Measurements from ENCODE around the gene PLEKHA5. TPM values are rescaled to one million over a fixed set of nuclear protein-coding genes. Genes with fewer than 3 reads are reported as not detected.
"Not testable (repeated sequence)": the region's sequence is repeated elsewhere in the genome, so short reads cannot be mapped to it uniquely, and the experiment has no call there.

PLEKHA5 gene
- total RNA-seq, 4 donors from 2014 or later: 34.5 to 120 (median 60.0) TPM

DNA sequence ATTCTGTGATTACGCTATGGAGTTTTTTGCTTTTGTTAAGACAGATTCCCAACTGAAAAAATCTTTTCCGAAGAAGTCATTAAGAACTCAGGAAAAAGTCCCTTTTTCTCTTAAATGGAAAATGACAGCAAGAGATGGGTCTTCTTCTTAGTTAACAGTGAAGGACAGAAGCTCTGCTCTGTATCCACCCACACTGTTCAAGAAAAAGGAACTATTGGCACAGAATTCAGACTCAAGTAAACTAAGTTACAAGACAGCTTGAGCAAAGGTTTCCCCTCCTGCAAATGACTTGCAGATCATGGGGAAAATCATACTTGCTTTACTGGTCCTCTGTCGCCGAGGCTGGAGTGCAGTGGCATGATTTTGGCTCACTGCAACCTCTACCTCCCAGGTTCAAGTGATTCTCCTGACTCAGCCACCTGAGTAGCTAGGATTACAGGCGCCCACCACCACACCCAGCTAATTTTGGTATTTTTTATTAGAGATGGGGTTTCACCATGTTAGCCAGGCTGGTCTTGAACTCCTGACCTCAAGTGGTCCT is 172.6 kb downstream of the PLEKHA5 start:
- Histone ChIP-seq H3K4me1 (peaks cover 0 to 9% (median 0%) of the 10 kb centered on the region in 3 donors), H3K27me3 (no peaks in the 10 kb centered on the region), H3K27ac (no peak overlapping the region), H3K9me3 (no peaks in the 10 kb centered on the region), H3K4me3 (no peak overlapping the region), H3K36me3 (peaks cover 0 to 32% of the 10 kb centered on the region in 2 donors)
- WGBS, 2 donors (ENCODE audit: low coverage in 1 of 2): 88 to 89% methylated on average over 5 of the region's 5 CpGs
- TF ChIP-seq CTCF (IDR thresholded peaks at IDR 0.05) (no peak), POLR2A (IDR thresholded peaks at IDR 0.05) (no peak), EP300 (IDR thresholded peaks at IDR 0.05) (no peak), POLR2AphosphoS5 (IDR thresholded peaks at IDR 0.05) (no peak)
- no peak for ATAC-seq

GRCh38 chr12:19303496-19303895 is 174.0 kb downstream of the PLEKHA5 start:
- peaks cover 0 to 9% (median 0%) of the 10 kb centered on the region in 3 donors for H3K4me1 ChIP-seq
- no peak for ATAC-seq
- WGBS, 2 donors (ENCODE audit: low coverage in 1 of 2): 100% methylated on average over 2 of the region's 3 CpGs; no CpG with 5 or more reads in 1 of the 2 donors
- H3K27me3 ChIP-seq: no peaks in the 10 kb centered on the region
- H3K4me3 ChIP-seq: no peak overlapping the region
- no peaks in the 10 kb centered on the region for H3K9me3 ChIP-seq
- no peak for TF ChIP-seq POLR2AphosphoS5 (IDR thresholded peaks at IDR 0.05)
- TF ChIP-seq EP300 (IDR thresholded peaks at IDR 0.05): no peak
- no peak for TF ChIP-seq POLR2A (IDR thresholded peaks at IDR 0.05)
- no peak for TF ChIP-seq CTCF (IDR thresholded peaks at IDR 0.05)
- no peak overlapping the region for H3K27ac ChIP-seq
- peaks cover 0 to 33% of the 10 kb centered on the region in 2 donors for H3K36me3 ChIP-seq

DNA sequence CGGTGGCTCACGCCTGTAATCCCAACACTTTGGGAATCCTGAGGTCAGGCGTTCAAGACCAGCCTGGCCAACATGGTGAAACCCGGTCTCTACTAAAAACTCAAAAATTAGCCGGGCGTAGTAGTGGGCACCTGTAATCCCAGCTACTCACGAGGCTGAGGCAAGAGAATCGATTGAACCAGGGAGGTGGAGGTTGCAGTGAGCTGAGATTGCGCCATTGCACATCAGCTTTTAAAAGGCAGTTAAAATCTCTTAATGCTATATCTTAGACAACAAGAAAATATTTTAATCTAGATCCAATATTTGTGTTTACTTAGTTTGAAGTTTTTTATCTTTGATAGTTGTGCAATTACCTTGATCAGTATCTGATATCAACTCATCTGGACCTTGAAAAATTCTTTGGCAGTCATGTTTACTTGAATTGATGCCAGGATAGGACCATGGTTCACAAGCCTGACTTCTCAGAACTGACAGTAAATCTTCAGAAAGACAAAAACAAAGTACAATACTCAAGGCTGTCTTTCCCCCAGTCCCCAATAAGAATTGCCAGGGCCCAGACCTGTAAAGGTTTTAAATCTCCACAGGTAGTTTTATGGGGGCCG is 174.7 kb downstream of the PLEKHA5 start:
- Histone ChIP-seq H3K27me3 (no peaks in the 10 kb centered on the region), H3K4me1 (peaks cover 0 to 9% (median 0%) of the 10 kb centered on the region in 3 donors), H3K36me3 (peaks cover 0 to 33% of the 10 kb centered on the region in 2 donors), H3K9me3 (no peaks in the 10 kb centered on the region), H3K4me3 (no peak overlapping the region), H3K27ac (no peak overlapping the region)
- ATAC-seq: no peak
- TF ChIP-seq POLR2AphosphoS5 (IDR thresholded peaks at IDR 0.05) (no peak), CTCF (IDR thresholded peaks at IDR 0.05) (no peak), POLR2A (IDR thresholded peaks at IDR 0.05) (no peak), EP300 (IDR thresholded peaks at IDR 0.05) (no peak)
- 95 to 96% methylated on average over 5 to 8 of the region's 10 CpGs for WGBS, 2 donors (ENCODE audit: low coverage in 1 of 2)

DNA sequence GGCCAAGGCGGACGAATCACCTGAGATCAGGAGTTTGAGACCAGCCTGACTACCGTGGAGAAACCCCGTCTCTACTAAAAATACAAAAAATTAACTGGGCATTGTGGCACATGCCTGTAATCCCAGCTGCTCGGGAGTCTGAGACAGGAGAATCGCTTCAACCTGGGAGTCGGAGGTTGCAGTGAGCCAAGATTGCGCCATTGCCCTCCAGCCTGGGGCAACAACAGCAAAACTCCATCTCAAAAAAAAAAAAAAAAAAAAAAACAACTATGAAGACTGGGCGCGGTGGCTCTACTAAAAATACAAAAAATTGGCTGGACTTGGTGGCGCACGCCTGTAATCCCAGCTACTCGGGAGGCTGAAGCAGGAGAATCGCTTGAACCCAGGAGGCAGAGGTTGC is 176.1 kb downstream of the PLEKHA5 start:
- not testable (repeated sequence) for H3K9me3 ChIP-seq, ATAC-seq, H3K4me1 ChIP-seq, H3K27me3 ChIP-seq, H3K27ac ChIP-seq, H3K4me3 ChIP-seq
- 97 to 100% methylated on average over 2 to 6 of the region's 14 CpGs for WGBS, 2 donors (ENCODE audit: low coverage in 1 of 2)
- peaks cover 0 to 28% of the 10 kb centered on the region in 2 donors for H3K36me3 ChIP-seq

- TF ChIP-seq EP300 (IDR thresholded peaks at IDR 0.05): no peak
- Histone ChIP-seq H3K27me3 (no peaks in the 10 kb centered on the region), H3K27ac (no peak overlapping the region), H3K4me1 (peaks cover 0 to 5% (median 0%) of the 10 kb centered on the region in 3 donors), H3K36me3 (peaks cover 0 to 28% of the 10 kb centered on the region in 2 donors), H3K4me3 (no peak overlapping the region), H3K9me3 (no peaks in the 10 kb centered on the region)
- 93 to 98% methylated on average over 11 to 24 of the region's 35 CpGs for WGBS, 2 donors (ENCODE audit: low coverage in 1 of 2)
- no peak for ATAC-seq
Observed at GRCh38 chr12:19306366-19306765, 176.8 kb downstream of the PLEKHA5 start.

DNA sequence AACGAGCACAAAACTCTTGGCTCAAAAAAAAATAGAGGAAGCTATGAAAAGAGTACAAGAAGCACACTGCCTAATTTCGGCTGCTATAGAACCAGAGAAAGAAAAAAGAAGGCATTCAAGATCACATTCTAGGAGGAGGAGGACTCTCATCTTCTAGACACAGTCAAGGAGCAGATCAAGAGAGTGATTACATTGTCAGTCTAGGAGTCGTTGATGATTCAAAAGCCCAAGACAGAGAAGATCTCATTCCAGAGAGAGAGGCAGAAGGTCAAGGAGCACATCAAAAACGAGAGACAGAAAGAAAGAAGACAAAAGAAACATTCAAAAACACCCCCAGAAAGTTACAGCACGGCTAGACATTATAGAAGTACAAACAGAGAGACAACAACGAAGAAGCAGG is 177.9 kb downstream of the PLEKHA5 start:
- no peaks in the 10 kb centered on the region for H3K9me3 ChIP-seq
- no peak overlapping the region for H3K27ac ChIP-seq
- no peak for TF ChIP-seq CTCF (IDR thresholded peaks at IDR 0.05)
- no peak for TF ChIP-seq POLR2A (IDR thresholded peaks at IDR 0.05)
- no peak overlapping the region for H3K4me3 ChIP-seq
- ATAC-seq: no peak
- 70 to 83% methylated on average over 4 to 6 of the region's 6 CpGs for WGBS, 2 donors (ENCODE audit: low coverage in 1 of 2)
- peaks cover 0 to 28% of the 10 kb centered on the region in 2 donors for H3K36me3 ChIP-seq
- H3K27me3 ChIP-seq: no peaks in the 10 kb centered on the region
- H3K4me1 ChIP-seq: no peaks in the 10 kb centered on the region
